RWPE1 (cell line): Measurements from ENCODE around the gene IL6.

Source experiments
- CTCF ChIA-PET: fragments of 350-600 bp; sonication (Branson Sonifier 250); formaldehyde crosslinking; extraction: SDS; loops from one replicate; lab custom pipeline; 2021; lab: Yijun Ruan, JAX
- POLR2A ChIA-PET: fragments of 400-600 bp; formaldehyde crosslinking; extraction: SDS; loops from one replicate; lab custom pipeline; 2020; ENCODE audit warnings: antibody characterized with exemption; ENCODE audit not compliant: low non-redundant PET; lab: Yijun Ruan, JAX
- DNase-seq: peaks from one replicate; pipeline ENCODE4 v3.0.0; 2012; ENCODE audit warnings: low spot score
- H3K27ac ChIP-seq: fragments of 450-650 bp; 2 replicates; pipeline ENCODE4 v1.5.1; 2017
- TF ChIP-seq, protein P1 (sequence below): fragments of 450-650 bp; conservative IDR thresholded peaks from 2 replicates; pipeline ENCODE4 v1.5.1; 2017; ENCODE audit warnings: low read depth, mild to moderate bottlenecking

IL6 gene

DNA sequence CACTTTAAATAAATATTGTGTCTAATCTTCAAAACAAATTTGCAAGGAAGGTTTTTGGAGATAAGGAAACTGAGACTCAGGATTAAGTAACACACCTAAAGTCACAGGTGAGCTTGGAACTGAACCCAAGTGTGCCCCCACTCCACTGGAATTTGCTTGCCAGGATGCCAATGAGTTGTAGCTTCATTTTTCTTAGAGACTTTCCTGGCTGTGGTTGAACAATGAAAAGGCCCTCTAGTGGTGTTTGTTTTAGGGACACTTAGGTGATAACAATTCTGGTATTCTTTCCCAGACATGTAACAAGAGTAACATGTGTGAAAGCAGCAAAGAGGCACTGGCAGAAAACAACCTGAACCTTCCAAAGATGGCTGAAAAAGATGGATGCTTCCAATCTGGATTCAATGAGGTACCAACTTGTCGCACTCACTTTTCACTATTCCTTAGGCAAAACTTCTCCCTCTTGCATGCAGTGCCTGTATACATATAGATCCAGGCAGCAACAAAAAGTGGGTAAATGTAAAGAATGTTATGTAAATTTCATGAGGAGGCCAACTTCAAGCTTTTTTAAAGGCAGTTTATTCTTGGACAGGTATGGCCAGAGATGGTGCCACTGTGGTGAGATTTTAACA is 1.5 kb downstream of the IL6 start:
- POLR2A ChIA-PET, result no interaction called here
- CTCF ChIA-PET, result interaction anchor here (0.6 to 4.9 kb wide), 7 partner anchors 12 to 203 kb away, joined by 3 to 50 read pairs (median 4); no protein-coding TSS in a partner anchor
- H3K27ac ChIP-seq, result no peak overlapping the region
- TF ChIP-seq, protein P1, sequence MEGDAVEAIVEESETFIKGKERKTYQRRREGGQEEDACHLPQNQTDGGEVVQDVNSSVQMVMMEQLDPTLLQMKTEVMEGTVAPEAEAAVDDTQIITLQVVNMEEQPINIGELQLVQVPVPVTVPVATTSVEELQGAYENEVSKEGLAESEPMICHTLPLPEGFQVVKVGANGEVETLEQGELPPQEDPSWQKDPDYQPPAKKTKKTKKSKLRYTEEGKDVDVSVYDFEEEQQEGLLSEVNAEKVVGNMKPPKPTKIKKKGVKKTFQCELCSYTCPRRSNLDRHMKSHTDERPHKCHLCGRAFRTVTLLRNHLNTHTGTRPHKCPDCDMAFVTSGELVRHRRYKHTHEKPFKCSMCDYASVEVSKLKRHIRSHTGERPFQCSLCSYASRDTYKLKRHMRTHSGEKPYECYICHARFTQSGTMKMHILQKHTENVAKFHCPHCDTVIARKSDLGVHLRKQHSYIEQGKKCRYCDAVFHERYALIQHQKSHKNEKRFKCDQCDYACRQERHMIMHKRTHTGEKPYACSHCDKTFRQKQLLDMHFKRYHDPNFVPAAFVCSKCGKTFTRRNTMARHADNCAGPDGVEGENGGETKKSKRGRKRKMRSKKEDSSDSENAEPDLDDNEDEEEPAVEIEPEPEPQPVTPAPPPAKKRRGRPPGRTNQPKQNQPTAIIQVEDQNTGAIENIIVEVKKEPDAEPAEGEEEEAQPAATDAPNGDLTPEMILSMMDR, result peak; percentile 77
- DNase-seq, result peak; percentile 55

DNA sequence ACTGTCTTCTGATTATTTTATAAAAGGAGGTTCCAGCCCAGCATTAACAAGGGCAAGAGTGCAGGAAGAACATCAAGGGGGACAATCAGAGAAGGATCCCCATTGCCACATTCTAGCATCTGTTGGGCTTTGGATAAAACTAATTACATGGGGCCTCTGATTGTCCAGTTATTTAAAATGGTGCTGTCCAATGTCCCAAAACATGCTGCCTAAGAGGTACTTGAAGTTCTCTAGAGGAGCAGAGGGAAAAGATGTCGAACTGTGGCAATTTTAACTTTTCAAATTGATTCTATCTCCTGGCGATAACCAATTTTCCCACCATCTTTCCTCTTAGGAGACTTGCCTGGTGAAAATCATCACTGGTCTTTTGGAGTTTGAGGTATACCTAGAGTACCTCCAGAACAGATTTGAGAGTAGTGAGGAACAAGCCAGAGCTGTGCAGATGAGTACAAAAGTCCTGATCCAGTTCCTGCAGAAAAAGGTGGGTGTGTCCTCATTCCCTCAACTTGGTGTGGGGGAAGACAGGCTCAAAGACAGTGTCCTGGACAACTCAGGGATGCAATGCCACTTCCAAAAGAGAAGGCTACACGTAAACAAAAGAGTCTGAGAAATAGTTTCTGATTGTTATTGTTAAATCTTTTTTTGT is 2.3 kb downstream of the IL6 start:
- TF ChIP-seq, protein P1, result no peak
- DNase-seq, result no peak
- ChIA-PET CTCF (interaction anchor here (1.0 to 4.9 kb wide), 2 partner anchors 152 to 168 kb away, joined by 4 to 50 read pairs; no protein-coding TSS in a partner anchor), POLR2A (no interaction called here)
- H3K27ac ChIP-seq, result no peak overlapping the region

DNA sequence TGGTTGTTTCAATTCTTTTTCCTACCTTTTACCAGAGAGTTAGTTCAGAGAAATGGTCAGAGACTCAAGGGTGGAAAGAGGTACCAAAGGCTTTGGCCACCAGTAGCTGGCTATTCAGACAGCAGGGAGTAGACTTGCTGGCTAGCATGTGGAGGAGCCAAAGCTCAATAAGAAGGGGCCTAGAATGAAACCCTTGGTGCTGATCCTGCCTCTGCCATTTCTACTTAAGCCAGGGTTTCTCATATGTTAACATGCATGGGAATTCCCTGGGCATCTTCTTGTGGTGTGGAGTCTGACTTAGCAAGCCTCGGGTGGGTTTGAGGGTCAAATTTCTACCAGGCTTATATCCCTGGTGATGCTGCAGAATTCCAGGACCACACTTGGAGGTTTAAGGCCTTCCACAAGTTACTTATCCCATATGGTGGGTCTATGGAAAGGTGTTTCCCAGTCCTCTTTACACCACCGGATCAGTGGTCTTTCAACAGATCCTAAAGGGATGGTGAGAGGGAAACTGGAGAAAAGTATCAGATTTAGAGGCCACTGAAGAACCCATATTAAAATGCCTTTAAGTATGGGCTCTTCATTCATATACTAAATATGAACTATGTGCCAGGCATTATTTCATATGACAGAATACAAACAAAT is 3.2 kb downstream of the IL6 start:
- CTCF ChIA-PET, result interaction anchor here (3.0 to 4.9 kb wide), 2 partner anchors 169 to 170 kb away, joined by 29 to 50 read pairs; no protein-coding TSS in a partner anchor
- TF ChIP-seq, protein P1, result no peak
- no peak overlapping the region for H3K27ac ChIP-seq
- POLR2A ChIA-PET, result no interaction called here
- no peak for DNase-seq

DNA sequence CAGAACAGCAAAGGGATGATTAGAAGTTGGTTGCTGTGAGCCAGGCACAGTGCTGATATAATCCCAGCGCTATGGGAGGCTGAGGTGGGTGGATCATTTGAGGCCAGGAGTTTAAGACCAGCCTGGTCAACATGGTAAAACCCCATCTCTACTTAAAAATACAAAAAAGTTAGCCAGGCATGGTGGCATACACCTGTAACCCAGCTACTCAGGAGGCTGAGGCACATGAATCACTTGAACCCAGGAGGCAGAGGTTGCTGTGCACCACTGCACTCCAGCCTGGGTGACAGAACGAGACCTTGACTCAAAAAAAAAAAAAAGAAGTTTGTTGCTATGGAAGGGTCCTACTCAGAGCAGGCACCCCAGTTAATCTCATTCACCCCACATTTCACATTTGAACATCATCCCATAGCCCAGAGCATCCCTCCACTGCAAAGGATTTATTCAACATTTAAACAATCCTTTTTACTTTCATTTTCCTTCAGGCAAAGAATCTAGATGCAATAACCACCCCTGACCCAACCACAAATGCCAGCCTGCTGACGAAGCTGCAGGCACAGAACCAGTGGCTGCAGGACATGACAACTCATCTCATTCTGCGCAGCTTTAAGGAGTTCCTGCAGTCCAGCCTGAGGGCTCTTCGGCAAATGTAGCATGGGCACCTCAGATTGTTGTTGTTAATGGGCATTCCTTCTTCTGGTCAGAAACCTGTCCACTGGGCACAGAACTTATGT is 4.1 kb downstream of the IL6 start:
- ChIA-PET CTCF (interaction anchor here (0.6 to 3.0 kb wide), 2 partner anchors 44 to 171 kb away, joined by 3 to 29 read pairs; no protein-coding TSS in a partner anchor), POLR2A (no interaction called here)
- TF ChIP-seq, protein P1, result no peak
- peak; percentile 87 for DNase-seq
- peak overlapping the region; percentile 71 for H3K27ac ChIP-seq

DNA sequence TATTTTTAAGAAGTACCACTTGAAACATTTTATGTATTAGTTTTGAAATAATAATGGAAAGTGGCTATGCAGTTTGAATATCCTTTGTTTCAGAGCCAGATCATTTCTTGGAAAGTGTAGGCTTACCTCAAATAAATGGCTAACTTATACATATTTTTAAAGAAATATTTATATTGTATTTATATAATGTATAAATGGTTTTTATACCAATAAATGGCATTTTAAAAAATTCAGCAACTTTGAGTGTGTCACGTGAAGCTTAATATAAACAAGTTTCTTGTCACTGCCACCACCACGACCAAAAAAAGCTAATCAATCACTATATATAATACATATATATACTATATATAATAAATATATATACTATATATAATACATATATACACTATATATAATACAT is 4.8 kb downstream of the IL6 start:
- H3K27ac ChIP-seq, result peak overlapping the region; percentile 71
- TF ChIP-seq, protein P1, result no peak
- DNase-seq, result no peak
- POLR2A ChIA-PET, result no interaction called here
- CTCF ChIA-PET, result interaction anchor here (0.6 to 3.0 kb wide), 2 partner anchors 44 to 171 kb away, joined by 3 to 29 read pairs; no protein-coding TSS in a partner anchor
